ENCODE data around the gene UTS2R.
A peak's percentile ranks its signal among the peaks of the same experiment; 100 is the strongest.

The UTS2R gene

DNA sequence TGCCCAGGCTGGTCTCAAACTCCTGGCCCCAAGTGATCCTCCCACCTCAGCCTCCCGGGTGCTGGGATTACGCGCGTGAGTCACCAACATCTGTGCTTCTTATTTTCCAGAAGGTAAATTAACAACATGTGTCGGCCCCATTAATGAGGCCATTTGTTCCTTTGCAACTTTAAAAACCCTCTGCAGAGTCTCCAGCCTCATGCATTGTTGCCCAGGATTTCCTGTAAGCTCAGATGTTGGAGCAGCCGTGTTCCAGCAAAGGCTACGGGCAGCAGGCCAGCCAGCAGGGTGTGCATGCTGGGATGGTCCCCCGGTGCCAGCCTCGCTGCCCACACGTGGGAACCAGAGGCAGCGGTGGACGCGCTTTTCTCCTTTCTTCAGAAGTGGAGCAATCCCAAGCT lies 27.5 kb downstream of the UTS2R start:
- Histone ChIP-seq H3K27me3 (ENCODE audit: insufficient read depth, poor library complexity, severe bottlenecking) (no peaks in the 10 kb centered on the region), H3K27ac (replicated peaks) (peak overlapping the region; percentile 92), H3K4me3 (replicated peaks; ENCODE audit: insufficient read depth, low read length) (no peak overlapping the region)
- peak in 1 of 2 experiments; percentile 38 for DNase-seq (ENCODE audit: low read depth in 1 of 2, low spot score in 1 of 2)
- TF ChIP-seq, protein P1, sequence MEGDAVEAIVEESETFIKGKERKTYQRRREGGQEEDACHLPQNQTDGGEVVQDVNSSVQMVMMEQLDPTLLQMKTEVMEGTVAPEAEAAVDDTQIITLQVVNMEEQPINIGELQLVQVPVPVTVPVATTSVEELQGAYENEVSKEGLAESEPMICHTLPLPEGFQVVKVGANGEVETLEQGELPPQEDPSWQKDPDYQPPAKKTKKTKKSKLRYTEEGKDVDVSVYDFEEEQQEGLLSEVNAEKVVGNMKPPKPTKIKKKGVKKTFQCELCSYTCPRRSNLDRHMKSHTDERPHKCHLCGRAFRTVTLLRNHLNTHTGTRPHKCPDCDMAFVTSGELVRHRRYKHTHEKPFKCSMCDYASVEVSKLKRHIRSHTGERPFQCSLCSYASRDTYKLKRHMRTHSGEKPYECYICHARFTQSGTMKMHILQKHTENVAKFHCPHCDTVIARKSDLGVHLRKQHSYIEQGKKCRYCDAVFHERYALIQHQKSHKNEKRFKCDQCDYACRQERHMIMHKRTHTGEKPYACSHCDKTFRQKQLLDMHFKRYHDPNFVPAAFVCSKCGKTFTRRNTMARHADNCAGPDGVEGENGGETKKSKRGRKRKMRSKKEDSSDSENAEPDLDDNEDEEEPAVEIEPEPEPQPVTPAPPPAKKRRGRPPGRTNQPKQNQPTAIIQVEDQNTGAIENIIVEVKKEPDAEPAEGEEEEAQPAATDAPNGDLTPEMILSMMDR (IDR thresholded peaks at IDR 0.05; ENCODE audit: insufficient read depth, low read length), result no peak
- TF ChIP-seq, protein P2, sequence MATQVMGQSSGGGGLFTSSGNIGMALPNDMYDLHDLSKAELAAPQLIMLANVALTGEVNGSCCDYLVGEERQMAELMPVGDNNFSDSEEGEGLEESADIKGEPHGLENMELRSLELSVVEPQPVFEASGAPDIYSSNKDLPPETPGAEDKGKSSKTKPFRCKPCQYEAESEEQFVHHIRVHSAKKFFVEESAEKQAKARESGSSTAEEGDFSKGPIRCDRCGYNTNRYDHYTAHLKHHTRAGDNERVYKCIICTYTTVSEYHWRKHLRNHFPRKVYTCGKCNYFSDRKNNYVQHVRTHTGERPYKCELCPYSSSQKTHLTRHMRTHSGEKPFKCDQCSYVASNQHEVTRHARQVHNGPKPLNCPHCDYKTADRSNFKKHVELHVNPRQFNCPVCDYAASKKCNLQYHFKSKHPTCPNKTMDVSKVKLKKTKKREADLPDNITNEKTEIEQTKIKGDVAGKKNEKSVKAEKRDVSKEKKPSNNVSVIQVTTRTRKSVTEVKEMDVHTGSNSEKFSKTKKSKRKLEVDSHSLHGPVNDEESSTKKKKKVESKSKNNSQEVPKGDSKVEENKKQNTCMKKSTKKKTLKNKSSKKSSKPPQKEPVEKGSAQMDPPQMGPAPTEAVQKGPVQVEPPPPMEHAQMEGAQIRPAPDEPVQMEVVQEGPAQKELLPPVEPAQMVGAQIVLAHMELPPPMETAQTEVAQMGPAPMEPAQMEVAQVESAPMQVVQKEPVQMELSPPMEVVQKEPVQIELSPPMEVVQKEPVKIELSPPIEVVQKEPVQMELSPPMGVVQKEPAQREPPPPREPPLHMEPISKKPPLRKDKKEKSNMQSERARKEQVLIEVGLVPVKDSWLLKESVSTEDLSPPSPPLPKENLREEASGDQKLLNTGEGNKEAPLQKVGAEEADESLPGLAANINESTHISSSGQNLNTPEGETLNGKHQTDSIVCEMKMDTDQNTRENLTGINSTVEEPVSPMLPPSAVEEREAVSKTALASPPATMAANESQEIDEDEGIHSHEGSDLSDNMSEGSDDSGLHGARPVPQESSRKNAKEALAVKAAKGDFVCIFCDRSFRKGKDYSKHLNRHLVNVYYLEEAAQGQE (IDR thresholded peaks at IDR 0.05; ENCODE audit: insufficient replicate concordance, low read depth), result no peak
- TF ChIP-seq GABPA (IDR thresholded peaks at IDR 0.05; ENCODE audit: low read depth) (no peak), SPI1 (IDR thresholded peaks at IDR 0.05; ENCODE audit: borderline replicate concordance, low read depth) (no peak), POLR2AphosphoS5 (IDR thresholded peaks at IDR 0.05; ENCODE audit: low read depth) (no peak)

DNA sequence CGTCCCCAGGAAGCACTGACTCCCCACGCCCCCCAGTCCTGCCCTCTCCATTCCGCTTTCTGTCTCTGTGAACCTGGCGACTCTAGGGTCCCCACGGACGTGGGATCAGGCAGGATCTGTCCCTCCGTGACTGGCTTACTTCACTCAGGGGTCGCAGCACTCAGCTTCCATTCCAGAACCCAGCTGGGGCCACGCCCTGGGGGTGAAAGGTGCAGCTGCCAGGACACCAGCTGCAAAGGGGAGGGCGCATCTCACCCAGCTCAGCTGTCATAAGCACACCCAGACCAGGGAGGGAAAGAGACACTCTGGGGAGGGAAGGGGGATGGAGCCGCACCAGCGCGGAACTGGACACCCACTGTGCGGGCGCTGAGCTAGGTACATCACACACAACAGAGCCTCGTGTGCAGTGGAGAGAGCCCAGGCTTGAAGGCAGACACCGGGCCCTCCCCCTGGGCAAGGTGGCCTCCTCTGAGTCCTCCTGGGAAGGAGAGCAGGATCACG lies 28.1 kb downstream of the UTS2R start:
- TF ChIP-seq, protein P2 (IDR thresholded peaks at IDR 0.05; ENCODE audit: insufficient replicate concordance, low read depth), result no peak
- TF ChIP-seq, protein P1 (IDR thresholded peaks at IDR 0.05; ENCODE audit: insufficient read depth, low read length), result no peak
- TF ChIP-seq POLR2AphosphoS5 (IDR thresholded peaks at IDR 0.05; ENCODE audit: low read depth) (no peak), GABPA (IDR thresholded peaks at IDR 0.05; ENCODE audit: low read depth) (no peak), SPI1 (IDR thresholded peaks at IDR 0.05; ENCODE audit: borderline replicate concordance, low read depth) (no peak)
- DNase-seq (ENCODE audit: low read depth in 1 of 2, low spot score in 1 of 2), result peak; percentile 42 to 53
- Histone ChIP-seq H3K27ac (replicated peaks) (peak overlapping the region; percentile 92), H3K4me3 (replicated peaks; ENCODE audit: insufficient read depth, low read length) (no peak overlapping the region), H3K27me3 (ENCODE audit: insufficient read depth, poor library complexity, severe bottlenecking) (no peaks in the 10 kb centered on the region)

DNA sequence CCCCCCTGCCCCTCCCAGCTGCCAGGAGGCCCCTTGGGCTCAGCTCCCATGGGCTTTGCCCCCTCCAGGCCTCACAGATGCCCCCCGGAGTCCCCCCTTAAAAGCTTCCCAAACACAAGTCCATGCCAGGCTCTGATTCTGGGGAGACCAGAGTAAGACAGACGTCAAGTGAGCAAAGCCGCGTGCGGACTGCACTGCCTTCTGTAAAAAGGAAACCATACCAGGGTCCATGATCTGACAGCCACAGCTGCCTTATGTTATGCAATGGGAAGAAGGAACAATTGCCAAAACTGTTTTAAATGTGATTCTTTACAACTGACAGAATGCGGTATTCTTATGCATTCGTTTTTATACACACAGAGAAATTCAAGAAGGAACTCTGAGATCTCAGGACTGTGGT lies 28.6 kb downstream of the UTS2R start:
- Histone ChIP-seq H3K4me3 (replicated peaks; ENCODE audit: insufficient read depth, low read length) (no peak overlapping the region), H3K27ac (replicated peaks) (peak overlapping the region; percentile 92), H3K27me3 (ENCODE audit: insufficient read depth, poor library complexity, severe bottlenecking) (no peaks in the 10 kb centered on the region)
- TF ChIP-seq POLR2AphosphoS5 (IDR thresholded peaks at IDR 0.05; ENCODE audit: low read depth), result peak; percentile 74
- TF ChIP-seq GABPA (IDR thresholded peaks at IDR 0.05; ENCODE audit: low read depth), result no peak
- peak; percentile 53 to 86 for DNase-seq (ENCODE audit: low read depth in 1 of 2, low spot score in 1 of 2)

DNA sequence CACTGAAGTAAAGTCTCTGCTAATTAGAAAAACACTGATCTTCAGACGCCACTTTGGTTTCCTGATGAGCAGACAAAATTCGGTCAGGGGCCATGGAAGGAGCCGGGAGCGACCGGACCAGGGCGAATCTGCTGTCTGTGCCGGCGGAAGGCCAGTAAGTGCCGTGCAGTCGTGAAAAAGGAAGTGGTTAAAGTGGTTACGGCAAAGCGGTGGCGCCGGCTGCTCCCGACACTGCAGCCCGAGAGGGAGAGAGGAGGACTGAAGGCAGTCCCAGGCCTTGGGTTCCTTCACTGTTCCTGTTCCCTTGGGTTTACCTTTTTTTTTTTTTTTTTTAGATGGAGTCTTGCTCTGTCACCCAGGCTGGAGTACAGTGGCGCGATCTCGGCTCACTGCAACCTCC lies 29.3 kb downstream of the UTS2R start:
- H3K27ac ChIP-seq (replicated peaks), result peak overlapping the region; percentile 92
- peak; percentile 90 to 95 for DNase-seq (ENCODE audit: low read depth in 1 of 2, low spot score in 1 of 2)
- no peak overlapping the region for H3K4me3 ChIP-seq (replicated peaks; ENCODE audit: insufficient read depth, low read length)
- TF ChIP-seq POLR2AphosphoS5 (IDR thresholded peaks at IDR 0.05; ENCODE audit: low read depth), result peak; percentile 77
- peak; percentile 69 for TF ChIP-seq GABPA (IDR thresholded peaks at IDR 0.05; ENCODE audit: low read depth)
- TF ChIP-seq, protein P1 (IDR thresholded peaks at IDR 0.05; ENCODE audit: insufficient read depth, low read length), result no peak
- TF ChIP-seq, protein P2 (IDR thresholded peaks at IDR 0.05; ENCODE audit: insufficient replicate concordance, low read depth), result no peak
- TF ChIP-seq SPI1 (IDR thresholded peaks at IDR 0.05; ENCODE audit: borderline replicate concordance, low read depth), result peak; percentile 94
- H3K27me3 ChIP-seq (ENCODE audit: insufficient read depth, poor library complexity, severe bottlenecking), result no peaks in the 10 kb centered on the region

Measured in HL-60 (cell line).